Measurements from ENCODE around the gene MATK.
"Not testable (repeated sequence)": the region's sequence is repeated elsewhere in the genome, so short reads cannot be mapped to it uniquely, and the experiment has no call there.

MATK gene

DNA sequence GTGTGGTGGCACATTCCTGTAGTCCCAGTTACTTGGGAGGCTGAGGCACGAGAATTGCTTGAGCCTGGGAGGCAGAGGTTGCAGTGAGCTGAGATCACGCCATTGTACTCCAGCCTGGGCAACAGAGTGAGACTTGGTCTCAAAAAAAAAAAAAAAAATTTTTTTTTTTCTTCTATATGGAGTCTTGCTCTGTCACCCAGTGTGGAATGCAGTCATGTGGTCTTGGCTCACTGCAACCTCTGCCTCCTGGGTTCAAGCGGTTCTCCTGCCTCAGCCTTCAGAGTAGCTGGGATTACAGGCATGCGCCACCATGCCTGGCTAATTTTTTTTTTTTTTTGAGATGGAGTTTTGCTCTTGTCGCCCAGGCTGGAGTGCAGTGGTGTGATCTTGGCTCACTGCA lies 20.4 kb downstream of the MATK start:
- H3K27me3 ChIP-seq (ENCODE audit: control insufficient read depth, insufficient read depth, low read length); H3K9me3 ChIP-seq (ENCODE audit: control insufficient read depth, insufficient read depth, low read length); H3K9ac ChIP-seq (ENCODE audit: low read depth, low read length); H3K4me3 ChIP-seq (ENCODE audit: low read depth, low read length); H3K4me1 ChIP-seq (ENCODE audit: control insufficient read depth, insufficient read depth, low read length): not testable (repeated sequence)
- H3K36me3 ChIP-seq (ENCODE audit: control insufficient read depth, insufficient read depth, low read length): peaks cover 13% of the 10 kb centered on the region

DNA sequence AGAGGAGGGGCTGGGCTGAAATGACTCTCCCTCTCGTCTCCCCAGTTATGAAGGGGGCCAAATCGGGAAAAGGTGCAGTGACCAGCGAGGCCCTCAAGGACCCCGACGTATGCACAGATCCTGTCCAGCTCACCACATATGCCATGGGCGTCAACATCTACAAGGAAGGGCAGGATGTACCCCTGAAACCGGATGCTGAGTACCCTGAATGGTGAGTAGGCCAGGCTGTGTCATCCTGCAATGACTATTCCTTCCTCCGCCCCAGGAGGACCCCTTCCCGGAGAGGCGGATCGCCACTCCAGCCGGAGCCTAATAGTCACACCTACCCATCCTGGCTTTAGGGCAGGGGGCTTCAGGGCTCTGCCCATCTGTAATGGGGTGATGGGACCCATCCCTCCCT lies 21.1 kb downstream of the MATK start:
- no peak overlapping the region for H3K9ac ChIP-seq (ENCODE audit: low read depth, low read length)
- H3K4me1 ChIP-seq (ENCODE audit: control insufficient read depth, insufficient read depth, low read length): peaks cover 3% of the 10 kb centered on the region
- H3K4me3 ChIP-seq (ENCODE audit: low read depth, low read length): no peak overlapping the region
- H3K36me3 ChIP-seq (ENCODE audit: control insufficient read depth, insufficient read depth, low read length): peaks cover 13% of the 10 kb centered on the region
- H3K9me3 ChIP-seq (ENCODE audit: control insufficient read depth, insufficient read depth, low read length): no peaks in the 10 kb centered on the region
- H3K27me3 ChIP-seq (ENCODE audit: control insufficient read depth, insufficient read depth, low read length): no peaks in the 10 kb centered on the region

- Histone ChIP-seq H3K9ac (ENCODE audit: low read depth, low read length) (peak within 1 kb of the TSS; percentile 87), H3K36me3 (ENCODE audit: control insufficient read depth, insufficient read depth, low read length) (peaks cover 22% of the 10 kb centered on the region), H3K4me1 (ENCODE audit: control insufficient read depth, insufficient read depth, low read length) (peaks cover 3% of the 10 kb centered on the region), H3K4me3 (ENCODE audit: low read depth, low read length) (peak within 1 kb of the TSS; percentile 97), H3K9me3 (ENCODE audit: control insufficient read depth, insufficient read depth, low read length) (no peaks in the 10 kb centered on the region), H3K27me3 (ENCODE audit: control insufficient read depth, insufficient read depth, low read length) (no peaks in the 10 kb centered on the region)
These were observed 23.4 kb downstream of the MATK start, which contains the start of gene MRPL54 for GRCh38 chr19:3762501-3763459. TSS of gene MRPL54 (plus strand) at chr19:3762682. CDS start at chr19:3762701, 19 bp downstream.

GRCh38 chr19:3762130-3762473 lies 24.1 kb downstream of the MATK start:
- H3K9ac ChIP-seq (ENCODE audit: low read depth, low read length): no peak overlapping the region
- H3K4me3 ChIP-seq (ENCODE audit: low read depth, low read length): peak overlapping the region; percentile 97

DNA sequence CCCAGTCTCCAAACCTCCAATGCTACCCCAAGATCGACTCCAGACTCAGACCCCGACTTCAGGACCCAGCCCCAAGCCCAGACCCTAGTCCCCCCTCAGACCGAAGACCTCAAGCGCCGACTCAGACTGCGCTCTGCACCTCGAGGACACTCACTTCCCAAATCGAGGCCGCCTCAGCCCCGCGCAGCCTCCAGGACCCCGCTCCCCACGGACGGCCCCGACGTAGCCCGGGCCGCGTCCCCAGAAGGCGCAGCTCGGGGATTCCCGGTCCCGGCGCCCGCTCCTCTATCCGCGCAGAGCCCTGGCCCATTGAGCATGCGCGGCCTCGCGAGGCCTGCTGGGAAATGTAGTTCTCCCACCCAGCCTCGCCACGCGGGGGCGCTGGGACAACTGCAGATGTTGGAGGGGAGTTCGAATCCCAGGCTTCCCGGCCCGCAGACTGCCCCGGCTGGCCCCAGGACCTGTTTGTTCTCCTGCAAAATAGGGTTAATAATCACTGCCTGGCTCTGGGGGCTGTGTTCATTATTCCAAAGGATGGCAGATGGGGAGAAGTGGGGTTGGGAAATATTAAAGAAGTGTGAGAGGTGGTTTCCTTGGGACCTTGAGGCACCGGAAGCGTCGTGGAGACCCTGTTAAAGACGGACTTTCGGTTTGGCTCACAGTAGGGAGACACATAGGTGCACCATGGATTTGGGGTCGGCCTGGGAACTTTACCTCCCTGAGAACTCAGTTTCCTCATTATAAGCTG lies 24.6 kb downstream of the MATK start, which contains the start of gene APBA3:
Gene APBA3, minus strand, starts transcription at position 311 of the 748 bp plus-strand sequence. CDS start 1,428 bp downstream, outside the sequence.
- peak within 1 kb of the TSS; percentile 95 for H3K9ac ChIP-seq (ENCODE audit: low read depth, low read length)
- H3K4me1 ChIP-seq (ENCODE audit: control insufficient read depth, insufficient read depth, low read length): peaks cover 3% of the 10 kb centered on the region
- peaks cover 14% of the 10 kb centered on the region for H3K36me3 ChIP-seq (ENCODE audit: control insufficient read depth, insufficient read depth, low read length)
- H3K4me3 ChIP-seq (ENCODE audit: low read depth, low read length): peak within 1 kb of the TSS; percentile 97
- H3K27me3 ChIP-seq (ENCODE audit: control insufficient read depth, insufficient read depth, low read length): no peaks in the 10 kb centered on the region
- H3K9me3 ChIP-seq (ENCODE audit: control insufficient read depth, insufficient read depth, low read length): no peaks in the 10 kb centered on the region

More at GRCh38 chr19:3762130-3762473, 24.1 kb downstream of the MATK start:
- no peaks in the 10 kb centered on the region for H3K9me3 ChIP-seq (ENCODE audit: control insufficient read depth, insufficient read depth, low read length)
- H3K36me3 ChIP-seq (ENCODE audit: control insufficient read depth, insufficient read depth, low read length): peaks cover 18% of the 10 kb centered on the region
- H3K27me3 ChIP-seq (ENCODE audit: control insufficient read depth, insufficient read depth, low read length): no peaks in the 10 kb centered on the region
- H3K4me1 ChIP-seq (ENCODE audit: control insufficient read depth, insufficient read depth, low read length): peaks cover 3% of the 10 kb centered on the region

DNA sequence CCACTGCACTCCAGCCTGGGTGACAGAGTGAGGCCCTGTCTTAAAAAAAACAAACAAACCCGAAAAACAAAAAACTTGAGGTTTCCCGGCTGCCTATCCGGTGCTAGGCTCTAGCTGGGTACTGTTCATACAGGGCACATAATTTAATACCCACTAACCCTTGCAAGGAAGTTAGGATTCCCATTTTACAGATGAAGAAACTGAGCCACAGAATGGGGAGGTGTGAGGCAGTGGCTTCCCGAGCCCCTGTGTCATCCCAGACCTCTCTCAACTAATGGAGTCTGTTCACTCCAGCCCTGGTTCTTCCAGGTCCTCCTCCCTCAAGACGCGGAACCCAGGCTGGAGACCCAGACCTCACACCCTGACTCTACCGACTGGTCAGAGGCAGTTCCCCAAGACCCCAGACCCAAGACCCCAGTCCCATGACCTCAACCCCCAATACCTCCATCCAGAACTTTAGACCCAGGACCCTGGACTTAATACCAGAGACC lies 25.3 kb downstream of the MATK start:
- H3K4me3 ChIP-seq (ENCODE audit: low read depth, low read length): peak overlapping the region; percentile 77
- H3K36me3 ChIP-seq (ENCODE audit: control insufficient read depth, insufficient read depth, low read length): peaks cover 14% of the 10 kb centered on the region
- no peaks in the 10 kb centered on the region for H3K27me3 ChIP-seq (ENCODE audit: control insufficient read depth, insufficient read depth, low read length)
- H3K9ac ChIP-seq (ENCODE audit: low read depth, low read length): peak overlapping the region; percentile 95
- H3K4me1 ChIP-seq (ENCODE audit: control insufficient read depth, insufficient read depth, low read length): peaks cover 3% of the 10 kb centered on the region
- no peaks in the 10 kb centered on the region for H3K9me3 ChIP-seq (ENCODE audit: control insufficient read depth, insufficient read depth, low read length)

GRCh38 chr19:3759482-3760254 lies 26.5 kb downstream of the MATK start:
- Histone ChIP-seq H3K9ac (ENCODE audit: low read depth, low read length) (no peak overlapping the region), H3K9me3 (ENCODE audit: control insufficient read depth, insufficient read depth, low read length) (no peaks in the 10 kb centered on the region), H3K36me3 (ENCODE audit: control insufficient read depth, insufficient read depth, low read length) (peaks cover 9% of the 10 kb centered on the region), H3K27me3 (ENCODE audit: control insufficient read depth, insufficient read depth, low read length) (no peaks in the 10 kb centered on the region), H3K4me1 (ENCODE audit: control insufficient read depth, insufficient read depth, low read length) (peaks cover 3% of the 10 kb centered on the region), H3K4me3 (ENCODE audit: low read depth, low read length) (no peak overlapping the region)

- not testable (repeated sequence) for H3K4me1 ChIP-seq (ENCODE audit: control insufficient read depth, insufficient read depth, low read length); H3K9me3 ChIP-seq (ENCODE audit: control insufficient read depth, insufficient read depth, low read length); H3K36me3 ChIP-seq (ENCODE audit: control insufficient read depth, insufficient read depth, low read length); H3K9ac ChIP-seq (ENCODE audit: low read depth, low read length); H3K27me3 ChIP-seq (ENCODE audit: control insufficient read depth, insufficient read depth, low read length); H3K4me3 ChIP-seq (ENCODE audit: low read depth, low read length)
These were observed 27.9 kb downstream of the MATK start for GRCh38 chr19:3758297-3758696.

- H3K36me3 ChIP-seq (ENCODE audit: control insufficient read depth, insufficient read depth, low read length); H3K9me3 ChIP-seq (ENCODE audit: control insufficient read depth, insufficient read depth, low read length); H3K4me3 ChIP-seq (ENCODE audit: low read depth, low read length); H3K27me3 ChIP-seq (ENCODE audit: control insufficient read depth, insufficient read depth, low read length); H3K4me1 ChIP-seq (ENCODE audit: control insufficient read depth, insufficient read depth, low read length); H3K9ac ChIP-seq (ENCODE audit: low read depth, low read length): not testable (repeated sequence)
These were observed 28.5 kb downstream of the MATK start for GRCh38 chr19:3757705-3758104.

- H3K4me1 ChIP-seq (ENCODE audit: control insufficient read depth, insufficient read depth, low read length): no peaks in the 10 kb centered on the region
- no peaks in the 10 kb centered on the region for H3K27me3 ChIP-seq (ENCODE audit: control insufficient read depth, insufficient read depth, low read length)
- no peaks in the 10 kb centered on the region for H3K9me3 ChIP-seq (ENCODE audit: control insufficient read depth, insufficient read depth, low read length)
- no peak overlapping the region for H3K4me3 ChIP-seq (ENCODE audit: low read depth, low read length)
- H3K9ac ChIP-seq (ENCODE audit: low read depth, low read length): no peak overlapping the region
- peaks cover 23% of the 10 kb centered on the region for H3K36me3 ChIP-seq (ENCODE audit: control insufficient read depth, insufficient read depth, low read length)
These were observed 32.4 kb downstream of the MATK start for GRCh38 chr19:3753631-3754410.

Data from iPS-15b (cell line).